Measurements from ENCODE around the gene VWA1.
"Not testable (repeated sequence)": the region's sequence is repeated elsewhere in the genome, so short reads cannot be mapped to it uniquely, and the experiment has no call there.

Gene VWA1

DNA sequence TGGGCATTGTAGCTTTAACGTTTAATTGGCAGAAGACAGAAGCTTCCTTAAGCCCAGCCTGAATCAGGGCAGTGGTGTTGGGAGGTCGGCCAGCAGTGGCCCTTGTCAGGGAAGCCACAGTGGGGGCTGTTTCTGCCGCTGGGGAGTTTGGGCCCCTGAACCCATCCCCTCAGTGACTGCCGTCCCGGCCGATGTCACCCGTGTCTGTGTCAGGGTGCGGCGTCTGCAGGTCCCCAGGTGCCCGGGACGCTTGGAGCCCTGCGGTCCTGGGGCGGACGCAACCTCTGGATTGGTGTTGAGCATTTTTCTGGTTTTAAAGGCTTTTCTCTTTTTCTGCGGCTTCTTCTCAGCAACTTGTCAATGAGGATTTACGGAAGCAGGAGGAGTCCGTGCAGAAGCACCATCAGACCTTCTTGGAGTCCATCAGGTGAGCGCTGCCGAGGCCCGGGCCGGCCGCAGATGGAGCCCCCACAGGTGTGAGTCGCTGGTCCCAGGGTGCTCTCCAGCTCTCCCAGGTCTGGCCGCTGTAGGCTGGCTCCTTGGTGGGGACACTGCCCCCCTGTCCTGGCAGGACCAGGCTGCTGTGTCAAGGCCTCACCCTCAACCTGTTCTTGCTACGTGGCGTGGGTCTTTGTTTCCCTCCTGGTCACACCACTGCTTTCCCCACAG is 16.3 kb downstream of the VWA1 start:
- Histone ChIP-seq H3K9me3 (ENCODE audit: control extremely low read depth in 1 of 5, control insufficient read depth in 4 of 5, insufficient read depth in 2 of 5, low read depth in 1 of 5, low read length in 4 of 5) (no peaks in the 10 kb centered on the region), H3K27me3 (replicated peaks in 2 of 5; ENCODE audit: control insufficient read depth in 4 of 5, insufficient read depth in 5 of 5, low read length in 4 of 5) (peaks cover 0 to 2% (median 0%) of the 10 kb centered on the region in 5 experiments), H3K36me3 (ENCODE audit: control insufficient read depth in 4 of 4, insufficient read depth in 4 of 4, low read length in 3 of 4) (no peaks in the 10 kb centered on the region), H3K4me3 (ENCODE audit: control insufficient read depth in 1 of 7, extremely low read depth in 1 of 7, insufficient read depth in 4 of 7, low read depth in 2 of 7, low read length in 6 of 7) (no peak overlapping the region), H3K4me1 (ENCODE audit: control extremely low read depth in 1 of 4, control insufficient read depth in 4 of 4, insufficient read depth in 4 of 4, low read length in 3 of 4) (no peaks in the 10 kb centered on the region), H3K27ac (ENCODE audit: insufficient read depth in 1 of 2, low read depth in 1 of 2, low read length in 2 of 2, poor library complexity in 1 of 2, severe bottlenecking in 2 of 2) (no peak overlapping the region)
- DNase-seq, result no peak
- WGBS (ENCODE audit: insufficient coverage), result 96% methylated on average over 26 of the region's 26 CpGs
- ChIA-PET POLR2A (no interaction called here), CTCF (interaction anchor here (1.6 to 2.5 kb wide), 3 partner anchors 9 to 15 kb away, joined by 4 to 11 read pairs (median 5); no protein-coding TSS in a partner anchor)

GRCh38 chr1:1452365-1452739 is 16.9 kb downstream of the VWA1 start:
- H3K4me3 ChIP-seq (ENCODE audit: control insufficient read depth in 1 of 7, extremely low read depth in 1 of 7, insufficient read depth in 4 of 7, low read depth in 2 of 7, low read length in 6 of 7); H3K9me3 ChIP-seq (ENCODE audit: control extremely low read depth in 1 of 5, control insufficient read depth in 4 of 5, insufficient read depth in 2 of 5, low read depth in 1 of 5, low read length in 4 of 5); H3K27ac ChIP-seq (ENCODE audit: insufficient read depth in 1 of 2, low read depth in 1 of 2, low read length in 2 of 2, poor library complexity in 1 of 2, severe bottlenecking in 2 of 2); H3K36me3 ChIP-seq (ENCODE audit: control insufficient read depth in 4 of 4, insufficient read depth in 4 of 4, low read length in 3 of 4); POLR2A ChIA-PET; DNase-seq; H3K27me3 ChIP-seq (replicated peaks in 2 of 5; ENCODE audit: control insufficient read depth in 4 of 5, insufficient read depth in 5 of 5, low read length in 4 of 5); H3K4me1 ChIP-seq (ENCODE audit: control extremely low read depth in 1 of 4, control insufficient read depth in 4 of 4, insufficient read depth in 4 of 4, low read length in 3 of 4): not testable (repeated sequence)
- CTCF ChIA-PET, result interaction anchor here (2.5 kb wide), 1 partner anchor 11 kb away, joined by 11 read pairs; no protein-coding TSS in a partner anchor
- 98% methylated on average over 7 of the region's 8 CpGs for WGBS (ENCODE audit: insufficient coverage)

DNA sequence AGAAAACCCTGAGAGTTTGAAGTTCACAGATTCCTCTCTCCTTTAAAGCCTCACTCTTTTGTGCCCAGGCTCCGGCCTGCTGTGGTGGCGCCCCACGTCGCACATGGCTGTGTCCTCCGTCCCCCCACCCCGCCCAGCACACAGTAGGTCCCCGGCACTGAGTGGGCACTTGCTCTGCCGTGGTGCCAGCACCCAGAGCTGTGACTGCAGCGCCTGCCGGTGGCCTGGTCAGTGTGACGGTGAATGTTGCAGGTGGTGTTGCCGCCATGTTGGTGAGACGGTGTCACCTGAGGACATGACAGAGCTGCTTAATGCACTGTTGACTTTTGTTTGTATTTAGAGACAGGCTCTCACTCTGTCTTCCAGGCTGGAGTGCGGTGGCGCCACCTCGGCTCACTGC is 17.4 kb downstream of the VWA1 start:
- H3K36me3 ChIP-seq (ENCODE audit: control insufficient read depth in 4 of 4, insufficient read depth in 4 of 4, low read length in 3 of 4), result no peaks in the 10 kb centered on the region
- H3K4me1 ChIP-seq (ENCODE audit: control extremely low read depth in 1 of 4, control insufficient read depth in 4 of 4, insufficient read depth in 4 of 4, low read length in 3 of 4), result no peaks in the 10 kb centered on the region
- 98% methylated on average over 14 of the region's 16 CpGs for WGBS (ENCODE audit: insufficient coverage)
- no peak overlapping the region for H3K4me3 ChIP-seq (ENCODE audit: control insufficient read depth in 1 of 7, extremely low read depth in 1 of 7, insufficient read depth in 4 of 7, low read depth in 2 of 7, low read length in 6 of 7)
- no peak for DNase-seq
- H3K27ac ChIP-seq (ENCODE audit: insufficient read depth in 1 of 2, low read depth in 1 of 2, low read length in 2 of 2, poor library complexity in 1 of 2, severe bottlenecking in 2 of 2), result no peak overlapping the region
- no peaks in the 10 kb centered on the region for H3K9me3 ChIP-seq (ENCODE audit: control extremely low read depth in 1 of 5, control insufficient read depth in 4 of 5, insufficient read depth in 2 of 5, low read depth in 1 of 5, low read length in 4 of 5)
- POLR2A ChIA-PET, result no interaction called here
- CTCF ChIA-PET, result interaction anchor here (2.5 kb wide), 1 partner anchor 11 kb away, joined by 11 read pairs; no protein-coding TSS in a partner anchor
- peaks cover 0 to 2% (median 0%) of the 10 kb centered on the region in 5 experiments for H3K27me3 ChIP-seq (replicated peaks in 2 of 5; ENCODE audit: control insufficient read depth in 4 of 5, insufficient read depth in 5 of 5, low read length in 4 of 5)

DNA sequence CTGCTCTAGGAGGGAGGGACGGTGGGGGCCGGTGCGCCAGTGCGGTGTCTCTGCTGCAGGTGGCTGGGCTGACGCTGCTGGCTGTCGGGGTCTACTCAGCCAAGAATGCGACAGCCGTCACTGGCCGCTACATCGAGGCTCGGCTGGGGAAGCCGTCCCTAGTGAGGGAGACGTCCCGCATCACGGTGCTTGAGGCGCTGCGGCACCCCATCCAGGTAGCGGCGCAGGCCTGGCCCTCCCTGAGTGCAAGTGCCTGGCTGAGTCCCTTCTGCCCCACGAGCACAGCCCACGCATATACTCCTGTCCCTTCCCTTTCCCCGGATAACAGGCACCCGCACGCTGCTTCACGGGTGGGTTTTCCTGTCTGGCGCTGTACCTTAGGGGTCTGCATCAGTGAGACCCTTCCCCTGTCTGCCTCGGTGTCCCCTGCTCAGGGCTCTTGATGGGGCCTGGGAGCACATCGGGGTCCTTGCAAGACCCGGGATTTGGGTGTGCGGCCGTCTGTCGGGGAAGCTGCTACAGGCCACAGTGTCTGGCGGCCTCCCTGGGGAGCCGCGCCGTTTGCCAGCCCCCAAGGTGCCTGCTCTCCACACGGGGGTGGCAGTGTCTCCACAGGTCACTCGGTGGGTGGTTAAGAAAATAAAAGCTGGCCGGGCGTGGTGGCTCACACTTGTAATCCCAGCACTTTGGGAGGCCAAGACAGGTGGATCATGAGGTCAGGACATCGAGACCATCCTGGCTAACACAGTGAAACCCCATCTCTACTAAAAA is 19.0 kb downstream of the VWA1 start:
- H3K4me1 ChIP-seq (ENCODE audit: control extremely low read depth in 1 of 4, control insufficient read depth in 4 of 4, insufficient read depth in 4 of 4, low read length in 3 of 4); POLR2A ChIA-PET; H3K36me3 ChIP-seq (ENCODE audit: control insufficient read depth in 4 of 4, insufficient read depth in 4 of 4, low read length in 3 of 4); H3K27me3 ChIP-seq (replicated peaks in 2 of 5; ENCODE audit: control insufficient read depth in 4 of 5, insufficient read depth in 5 of 5, low read length in 4 of 5); DNase-seq; H3K9me3 ChIP-seq (ENCODE audit: control extremely low read depth in 1 of 5, control insufficient read depth in 4 of 5, insufficient read depth in 2 of 5, low read depth in 1 of 5, low read length in 4 of 5); H3K4me3 ChIP-seq (ENCODE audit: control insufficient read depth in 1 of 7, extremely low read depth in 1 of 7, insufficient read depth in 4 of 7, low read depth in 2 of 7, low read length in 6 of 7); H3K27ac ChIP-seq (ENCODE audit: insufficient read depth in 1 of 2, low read depth in 1 of 2, low read length in 2 of 2, poor library complexity in 1 of 2, severe bottlenecking in 2 of 2); CTCF ChIA-PET: not testable (repeated sequence)
- 88% methylated on average over 23 of the region's 41 CpGs for WGBS (ENCODE audit: insufficient coverage)

- peaks cover 0 to 2% (median 0%) of the 10 kb centered on the region in 5 experiments for H3K27me3 ChIP-seq (replicated peaks in 2 of 5; ENCODE audit: control insufficient read depth in 4 of 5, insufficient read depth in 5 of 5, low read length in 4 of 5)
- POLR2A ChIA-PET, result no interaction called here
- 91% methylated on average over 23 of the region's 30 CpGs for WGBS (ENCODE audit: insufficient coverage)
- H3K27ac ChIP-seq (ENCODE audit: insufficient read depth in 1 of 2, low read depth in 1 of 2, low read length in 2 of 2, poor library complexity in 1 of 2, severe bottlenecking in 2 of 2), result no peak overlapping the region
- no peak for DNase-seq
- no peaks in the 10 kb centered on the region for H3K9me3 ChIP-seq (ENCODE audit: control extremely low read depth in 1 of 5, control insufficient read depth in 4 of 5, insufficient read depth in 2 of 5, low read depth in 1 of 5, low read length in 4 of 5)
- no peaks in the 10 kb centered on the region for H3K36me3 ChIP-seq (ENCODE audit: control insufficient read depth in 4 of 4, insufficient read depth in 4 of 4, low read length in 3 of 4)
- peaks cover 0 to 3% (median 2%) of the 10 kb centered on the region in 4 experiments for H3K4me1 ChIP-seq (ENCODE audit: control extremely low read depth in 1 of 4, control insufficient read depth in 4 of 4, insufficient read depth in 4 of 4, low read length in 3 of 4)
- CTCF ChIA-PET, result no interaction called here
- H3K4me3 ChIP-seq (ENCODE audit: control insufficient read depth in 1 of 7, extremely low read depth in 1 of 7, insufficient read depth in 4 of 7, low read depth in 2 of 7, low read length in 6 of 7), result no peak overlapping the region
Measured at GRCh38 chr1:1455366-1455884, 19.9 kb downstream of the VWA1 start.

- H3K4me3 ChIP-seq (ENCODE audit: control insufficient read depth in 1 of 7, extremely low read depth in 1 of 7, insufficient read depth in 4 of 7, low read depth in 2 of 7, low read length in 6 of 7); POLR2A ChIA-PET; H3K4me1 ChIP-seq (ENCODE audit: control extremely low read depth in 1 of 4, control insufficient read depth in 4 of 4, insufficient read depth in 4 of 4, low read length in 3 of 4); H3K27me3 ChIP-seq (replicated peaks in 2 of 5; ENCODE audit: control insufficient read depth in 4 of 5, insufficient read depth in 5 of 5, low read length in 4 of 5); H3K36me3 ChIP-seq (ENCODE audit: control insufficient read depth in 4 of 4, insufficient read depth in 4 of 4, low read length in 3 of 4); H3K27ac ChIP-seq (ENCODE audit: insufficient read depth in 1 of 2, low read depth in 1 of 2, low read length in 2 of 2, poor library complexity in 1 of 2, severe bottlenecking in 2 of 2); H3K9me3 ChIP-seq (ENCODE audit: control extremely low read depth in 1 of 5, control insufficient read depth in 4 of 5, insufficient read depth in 2 of 5, low read depth in 1 of 5, low read length in 4 of 5); CTCF ChIA-PET; DNase-seq: not testable (repeated sequence)
- WGBS (ENCODE audit: insufficient coverage), result no CpG with 5 or more reads among the region's 15 CpGs
Measured at GRCh38 chr1:1455934-1456333, 20.4 kb downstream of the VWA1 start.

- H3K36me3 ChIP-seq (ENCODE audit: control insufficient read depth in 4 of 4, insufficient read depth in 4 of 4, low read length in 3 of 4); POLR2A ChIA-PET: not testable (repeated sequence)
Measured at GRCh38 chr1:1456683-1457255, 21.3 kb downstream of the VWA1 start.

More at GRCh38 chr1:1456683-1457255, 21.3 kb downstream of the VWA1 start:
- H3K27ac ChIP-seq (ENCODE audit: insufficient read depth in 1 of 2, low read depth in 1 of 2, low read length in 2 of 2, poor library complexity in 1 of 2, severe bottlenecking in 2 of 2); DNase-seq; H3K9me3 ChIP-seq (ENCODE audit: control extremely low read depth in 1 of 5, control insufficient read depth in 4 of 5, insufficient read depth in 2 of 5, low read depth in 1 of 5, low read length in 4 of 5); H3K27me3 ChIP-seq (replicated peaks in 2 of 5; ENCODE audit: control insufficient read depth in 4 of 5, insufficient read depth in 5 of 5, low read length in 4 of 5); H3K4me3 ChIP-seq (ENCODE audit: control insufficient read depth in 1 of 7, extremely low read depth in 1 of 7, insufficient read depth in 4 of 7, low read depth in 2 of 7, low read length in 6 of 7): not testable (repeated sequence)
- CTCF ChIA-PET, result interaction anchor here (1.6 kb wide), 1 partner anchor 16 kb away, joined by 6 read pairs; no protein-coding TSS in a partner anchor
- WGBS (ENCODE audit: insufficient coverage), result 97% methylated on average over 15 of the region's 22 CpGs
- peaks cover 0 to 17% (median 9%) of the 10 kb centered on the region in 4 experiments for H3K4me1 ChIP-seq (ENCODE audit: control extremely low read depth in 1 of 4, control insufficient read depth in 4 of 4, insufficient read depth in 4 of 4, low read length in 3 of 4)

Measured in common myeloid progenitor, CD34-positive (primary cell).